Adrenal gland (tissue), 5 donors: ENCODE data around the gene RAD51B.

Experiments used
- CTCF ChIP-seq, 6 experiments: fragments of 450-650 bp in 4 of 6; fragments of 200-600 bp in 2 of 6; sonication (generic) in 1 of 6; IDR thresholded peaks; 1 replicate in 5 of 6; 2 replicates in 1 of 6; pipeline versions ENCODE4 v1.5.1 to v1.8.0; 2016 to 2021; ENCODE audit warnings: antibody characterized with exemption in 6 of 6, mild to moderate bottlenecking in 2 of 6, moderate library complexity in 1 of 6
- POLR2A ChIP-seq, 2 donors: fragments of 450-650 bp; IDR thresholded peaks; one replicate each; pipeline ENCODE4 v1.6.1; 2017; ENCODE audit warnings: antibody characterized with exemption in 2 of 2, mild to moderate bottlenecking in 2 of 2, moderate library complexity in 1 of 2
- donor health status: DM: no; HTN: no; CAD: no.

GRCh38 chr14:67962215-67962644 is 142.7 kb downstream of the RAD51B start:
- no peak for TF ChIP-seq CTCF (IDR thresholded peaks at IDR 0.05)
- TF ChIP-seq POLR2A (IDR thresholded peaks at IDR 0.05) = no peak
